Sciatic nerve (tissue), 2 donors: ENCODE data around the gene CERKL. TPM values are rescaled to one million over a fixed set of nuclear protein-coding genes. Genes with fewer than 3 reads are reported as not detected.
"Not testable (repeated sequence)": the region's sequence is repeated elsewhere in the genome, so short reads cannot be mapped to it uniquely, and the experiment has no call there.

Source experiments
- ATAC-seq: fragments of 200-7000 bp; cut with Tn5 transposase; one replicate; pipeline ENCODE4 v1.9.1; 2020; ENCODE audit warnings: mild to moderate bottlenecking, moderate library complexity
- DNase-seq: peaks from one replicate; pipeline ENCODE4 v3.0.0-alpha.2; 2020; ENCODE audit warnings: low spot score
- intact Hi-C: fragments of 100-400 bp; cut with DNase I; formaldehyde crosslinking; loops from one replicate; pipeline ENCODE4 v1.14.2; 2022
- total RNA-seq: library from RNA; stranded (reverse); fragmentation: NEBNext Ultra II Directional; extraction: Animal tissue kit (Norgen Biotek cat#: 25700); gene quantifications from one replicate; pipeline ENCODE4 v1.2.1, GENCODE V29; 2021
- donor health status: DM: no; HTN: no; CAD: no.
- donor health status: DM: no; HTN: no; CAD: no.

The CERKL gene
- not detected for total RNA-seq

- intact Hi-C loops = no loop called here
- peak; percentile 59 for DNase-seq
- ATAC-seq = peak; percentile 69
Measured at GRCh38 chr2:181656450-181657291, at the start of gene CERKL. CERKL (minus strand) TSS chr2:181657105; CDS start chr2:181657006, 99 bp downstream.

GRCh38 chr2:181702519-181702918, 45.6 kb upstream of the CERKL start:
- ATAC-seq, intact Hi-C loops: not testable (repeated sequence)

GRCh38 chr2:181698223-181698622, 41.3 kb upstream of the CERKL start:
- DNase-seq = no peak
- ATAC-seq = no peak
- intact Hi-C loops = no loop called here

More at GRCh38 chr2:181702519-181702918, 45.6 kb upstream of the CERKL start:
- not testable (repeated sequence) for DNase-seq

- no peak for ATAC-seq
- intact Hi-C loops = no loop called here
Measured at GRCh38 chr2:181697571-181697970, 40.7 kb upstream of the CERKL start.

GRCh38 chr2:181697126-181697525, 40.2 kb upstream of the CERKL start:
- DNase-seq (no peak), ATAC-seq (no peak)
- intact Hi-C loops = no loop called here

More at GRCh38 chr2:181697571-181697970, 40.7 kb upstream of the CERKL start:
- DNase-seq = no peak

- ATAC-seq (no peak), DNase-seq (no peak)
- intact Hi-C loops = no loop called here
Measured at GRCh38 chr2:181694271-181694670, 37.4 kb upstream of the CERKL start.

- intact Hi-C loops = no loop called here
- no peak for ATAC-seq
- no peak for DNase-seq
Measured at GRCh38 chr2:181690860-181691259, 34.0 kb upstream of the CERKL start.

GRCh38 chr2:181686576-181687185, 29.8 kb upstream of the CERKL start:
- no peak for DNase-seq
- ATAC-seq = no peak
- intact Hi-C loops = no loop called here

- intact Hi-C loops = no loop called here
- DNase-seq = no peak
- no peak for ATAC-seq
Measured at GRCh38 chr2:181685150-181685688, 28.3 kb upstream of the CERKL start.

GRCh38 chr2:181684454-181685149, 27.7 kb upstream of the CERKL start:
- no peak for ATAC-seq
- intact Hi-C loops = no loop called here
- no peak for DNase-seq

- intact Hi-C loops = no loop called here
- ATAC-seq = no peak
- DNase-seq = no peak
Measured at GRCh38 chr2:181683518-181684453, 26.9 kb upstream of the CERKL start.

- ATAC-seq (no peak), DNase-seq (no peak)
- intact Hi-C loops = no loop called here
Measured at GRCh38 chr2:181682795-181683517, 26.1 kb upstream of the CERKL start.

- intact Hi-C loops = no loop called here
- ATAC-seq (no peak), DNase-seq (no peak)
Measured at GRCh38 chr2:181682026-181682789, 25.3 kb upstream of the CERKL start.

GRCh38 chr2:181680937-181681811, 24.3 kb upstream of the CERKL start:
- intact Hi-C loops = no loop called here
- ATAC-seq (no peak), DNase-seq (no peak)

GRCh38 chr2:181680055-181680936, 23.4 kb upstream of the CERKL start, which contains the start of gene NEUROD1:
NEUROD1 (minus strand) TSS chr2:181680517; CDS start chr2:181678860, 1,657 bp downstream.
- ATAC-seq (no peak), DNase-seq (no peak)
- intact Hi-C loops = no loop called here
